ENCODE measurements around the gene PSMD9.
"Not testable (repeated sequence)": the region's sequence is repeated elsewhere in the genome, so short reads cannot be mapped to it uniquely, and the experiment has no call there.

PSMD9 gene

DNA sequence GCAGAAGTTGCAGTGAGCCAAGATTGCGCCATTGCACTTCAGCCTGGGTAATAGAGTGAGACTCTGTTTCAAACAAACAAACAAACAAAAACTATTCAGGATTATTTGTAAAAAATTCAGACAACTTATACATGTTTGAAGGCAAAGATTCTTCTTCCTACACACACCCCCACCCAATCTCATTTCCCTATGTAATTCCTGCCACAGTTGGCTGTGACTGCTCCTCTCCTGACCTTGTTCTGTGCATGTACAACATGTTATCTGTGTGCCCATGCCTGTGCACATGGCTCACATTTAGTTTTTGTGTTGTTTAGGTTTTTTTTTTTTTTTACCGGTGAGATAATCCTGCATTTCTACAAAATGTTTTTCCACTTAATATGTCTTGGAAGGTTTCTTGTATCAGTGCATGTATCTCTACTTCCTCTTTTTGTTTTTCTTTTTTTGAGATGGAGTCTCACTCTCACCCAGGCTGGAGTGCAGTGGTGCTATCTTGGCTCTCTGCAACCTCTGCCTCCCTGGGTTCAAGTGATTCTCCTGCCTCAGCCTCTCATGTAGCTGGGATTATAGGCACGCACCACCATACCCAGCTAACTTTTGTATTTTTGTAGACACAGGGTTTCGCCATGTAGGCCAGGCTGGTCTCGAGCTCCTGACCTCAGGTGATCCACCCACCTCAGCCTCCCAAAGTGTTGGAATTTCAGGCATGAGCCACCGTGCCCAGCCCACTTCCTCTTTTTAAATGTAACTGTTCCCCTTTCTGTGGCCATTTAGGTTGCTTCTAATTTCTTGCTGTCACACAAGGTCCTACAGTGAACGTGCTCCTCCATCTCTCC, 38.5 kb downstream of the PSMD9 start:
- no peak for DNase-seq

DNA sequence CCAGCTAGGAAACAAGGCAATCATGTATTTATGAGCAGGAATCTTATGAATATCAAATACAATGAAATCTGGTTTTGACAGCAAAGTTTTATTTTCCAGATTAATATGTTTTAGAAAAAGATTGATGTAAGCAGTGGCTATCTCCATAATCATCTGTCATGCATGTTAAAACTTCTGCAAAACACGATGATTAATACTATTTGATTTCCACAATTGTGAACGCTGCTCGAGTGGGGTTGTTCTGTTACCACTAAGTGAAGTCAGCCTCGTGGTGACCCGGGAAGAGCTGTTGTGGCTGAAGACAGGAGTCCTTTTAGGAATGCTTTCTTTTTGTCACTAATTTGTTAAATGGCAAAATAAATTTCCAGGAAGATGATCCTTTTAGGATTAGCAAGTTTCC, 39.2 kb downstream of the PSMD9 start:
- DNase-seq, result no peak

DNA sequence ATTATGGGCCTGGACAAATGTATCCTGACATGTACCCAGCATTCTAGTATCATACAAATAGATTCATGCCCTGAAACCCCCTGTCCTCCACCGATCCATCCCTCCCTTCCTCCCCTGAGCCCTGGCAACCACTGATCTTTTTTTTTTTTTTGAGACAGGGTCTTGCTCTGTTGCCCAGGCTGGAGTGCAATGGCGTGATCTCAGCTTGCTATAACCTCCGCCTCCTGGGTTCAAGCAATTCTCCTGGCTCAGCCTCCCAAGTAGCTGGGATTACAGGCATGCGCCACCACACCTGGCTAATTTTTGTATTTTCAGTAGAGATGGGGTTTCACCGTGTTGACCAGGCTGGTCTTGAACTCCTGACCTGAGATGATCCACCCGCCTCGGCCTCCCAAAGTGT, 41.0 kb downstream of the PSMD9 start:
- not testable (repeated sequence) for DNase-seq

DNA sequence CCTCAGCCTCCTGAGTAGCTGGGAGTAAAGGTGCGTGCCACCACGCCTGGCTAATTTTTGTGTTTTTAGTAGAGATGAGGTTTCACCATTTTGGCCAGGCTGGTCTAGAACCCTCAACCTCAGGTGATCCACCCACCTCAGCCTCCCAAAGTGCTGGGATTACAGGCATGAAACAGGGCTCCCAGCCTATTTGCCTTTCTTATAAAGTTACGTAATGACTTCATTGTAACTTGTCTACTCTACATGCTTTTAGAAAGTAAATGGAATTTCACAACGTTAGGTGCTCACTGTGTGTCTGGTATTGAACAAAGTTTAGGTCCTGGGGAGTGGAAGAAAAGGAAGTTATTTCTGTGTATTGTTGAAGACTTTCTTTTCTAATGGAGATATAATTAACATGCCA, 42.3 kb downstream of the PSMD9 start:
- no peak for DNase-seq

DNA sequence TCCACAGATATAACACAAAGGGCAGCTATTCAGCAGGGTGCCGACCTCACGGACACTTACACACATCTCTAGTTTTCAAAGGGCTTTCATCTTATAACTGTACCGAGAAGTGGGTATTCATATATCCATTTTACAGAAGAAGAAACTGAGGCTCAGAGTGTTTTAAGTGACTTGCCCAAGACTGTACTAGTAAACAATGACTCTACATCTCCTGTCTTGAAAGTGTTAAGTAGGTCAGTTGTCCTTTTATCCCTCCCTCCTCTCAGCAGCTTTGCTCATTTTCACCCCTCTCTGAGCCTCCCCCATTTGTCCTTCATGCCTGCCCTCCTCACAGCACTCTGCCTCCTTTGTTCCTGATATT, 43.6 kb downstream of the PSMD9 start:
- DNase-seq, result no peak

DNA sequence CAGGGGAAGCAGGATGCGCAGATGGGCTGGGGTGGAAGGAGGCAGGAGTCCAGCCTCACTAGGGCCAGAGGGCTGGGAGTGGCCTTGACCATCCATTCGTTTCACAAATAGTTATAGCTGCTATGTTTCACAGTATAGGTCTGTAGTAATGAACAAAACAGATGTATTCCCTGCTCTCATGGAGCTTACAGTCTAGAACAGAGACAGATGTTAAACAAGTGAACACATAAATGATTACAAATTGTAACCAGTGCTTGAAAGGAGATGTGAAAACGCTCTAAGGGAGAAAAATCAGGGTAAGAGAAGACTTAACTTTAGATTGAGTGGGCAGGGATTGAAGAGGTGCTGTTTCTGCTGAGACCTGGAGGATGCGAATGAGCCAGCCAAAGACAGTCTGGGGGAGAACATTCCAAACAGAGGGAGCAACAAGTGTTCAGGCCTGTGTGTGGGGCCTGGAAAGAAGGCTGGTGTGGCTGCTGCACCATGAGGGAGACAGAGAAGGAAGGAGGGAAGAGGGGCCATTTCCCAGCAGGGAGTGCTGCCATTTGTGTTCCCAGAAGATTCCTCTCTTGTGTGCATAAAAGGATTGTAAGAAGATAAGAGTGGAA, 44.4 kb downstream of the PSMD9 start:
- DNase-seq, result no peak

DNA sequence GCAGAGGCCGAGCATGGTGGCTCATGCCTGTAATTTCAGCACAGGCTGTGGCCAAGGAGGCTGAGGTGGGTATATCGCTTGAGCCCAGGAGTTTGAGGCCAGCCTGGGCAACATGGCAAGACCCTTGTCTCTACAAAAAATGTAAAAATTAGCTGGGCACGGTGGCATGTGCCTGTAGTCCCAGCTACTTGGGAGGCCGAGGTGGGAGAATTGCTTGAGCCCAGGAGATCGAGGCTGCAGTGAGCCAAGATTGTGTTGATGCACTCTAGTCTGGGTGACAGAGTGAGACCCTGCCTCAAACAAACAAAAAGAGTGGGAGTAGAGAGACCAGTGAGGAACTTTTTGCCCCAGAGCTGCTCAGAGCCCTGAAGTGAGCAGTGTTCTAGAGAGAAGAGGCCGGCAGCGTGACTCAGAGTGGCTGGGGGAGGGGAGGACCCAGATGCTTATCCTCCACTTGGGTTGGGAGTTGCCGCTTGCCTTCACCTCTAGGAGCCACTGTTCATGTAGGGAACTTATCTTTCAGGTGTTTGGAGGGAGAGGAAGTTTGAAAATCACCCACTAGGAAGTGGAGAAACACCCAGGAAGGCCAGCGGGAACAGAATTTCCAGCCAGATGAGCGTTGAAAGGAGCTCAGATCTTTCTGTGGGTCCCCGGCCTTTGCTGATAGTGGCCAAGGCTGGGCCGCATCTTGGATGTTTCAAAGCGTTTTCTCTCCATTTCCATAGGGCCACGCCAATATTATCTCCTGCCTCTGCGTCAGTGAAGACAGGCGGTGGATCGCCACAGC, 45.1 kb downstream of the PSMD9 start:
- no peak for DNase-seq

DNA sequence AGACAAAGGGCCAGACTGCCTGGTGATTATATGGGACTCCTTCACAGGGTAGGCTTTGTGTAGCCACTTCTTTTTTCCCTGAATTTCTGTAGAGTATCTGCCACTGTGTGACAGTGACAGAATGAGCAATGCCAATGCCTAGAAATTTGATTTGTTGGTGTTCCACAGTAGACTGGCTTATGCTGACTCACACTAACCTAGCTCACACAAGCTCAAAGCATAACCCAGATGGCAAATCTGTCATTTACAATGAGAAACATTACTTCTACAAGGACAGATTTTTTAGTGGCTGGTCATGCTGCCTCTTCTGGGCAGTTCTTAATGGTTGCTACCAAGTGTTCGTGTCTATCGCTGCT, 45.7 kb downstream of the PSMD9 start:
- DNase-seq, result no peak

DNA sequence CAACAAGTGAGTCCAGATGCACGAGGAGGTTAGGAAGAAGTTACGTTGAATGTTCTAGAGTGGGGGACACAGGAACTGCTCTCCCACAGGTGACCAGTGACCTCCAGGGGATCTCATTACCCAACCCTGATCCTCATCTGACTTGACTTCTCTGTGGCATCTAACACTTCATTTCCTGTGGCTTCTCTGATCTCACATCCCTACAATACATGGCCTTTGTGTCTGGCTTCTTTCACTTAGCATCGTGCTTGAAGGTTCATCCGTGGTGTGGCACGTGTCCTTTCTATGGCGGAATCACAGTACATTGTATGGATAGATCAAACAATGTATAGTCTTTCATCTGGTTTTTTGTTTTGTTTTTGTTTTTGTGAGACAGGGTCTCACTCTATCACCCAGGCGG, 49.1 kb downstream of the PSMD9 start:
- DNase-seq, result no peak

DNA sequence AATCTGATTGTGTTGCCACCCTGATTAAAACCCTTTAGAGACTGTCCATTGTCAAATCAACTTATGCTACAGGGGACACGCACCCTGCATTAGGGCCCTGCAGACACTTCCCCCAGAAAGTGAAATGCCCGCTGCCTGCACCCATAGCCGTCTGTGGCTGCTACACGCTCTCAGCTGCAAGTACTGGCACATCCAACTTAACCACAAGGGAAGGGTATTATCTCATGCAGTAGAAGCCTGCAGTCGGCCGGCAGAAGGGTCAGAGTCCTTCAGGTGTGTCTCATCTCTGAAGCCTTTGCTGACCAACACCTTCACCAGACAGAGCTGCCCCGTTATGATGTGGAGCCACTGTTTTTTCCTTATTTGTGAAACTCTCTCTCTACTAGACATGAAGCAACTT, 50.6 kb downstream of the PSMD9 start:
- DNase-seq, result no peak

DNA sequence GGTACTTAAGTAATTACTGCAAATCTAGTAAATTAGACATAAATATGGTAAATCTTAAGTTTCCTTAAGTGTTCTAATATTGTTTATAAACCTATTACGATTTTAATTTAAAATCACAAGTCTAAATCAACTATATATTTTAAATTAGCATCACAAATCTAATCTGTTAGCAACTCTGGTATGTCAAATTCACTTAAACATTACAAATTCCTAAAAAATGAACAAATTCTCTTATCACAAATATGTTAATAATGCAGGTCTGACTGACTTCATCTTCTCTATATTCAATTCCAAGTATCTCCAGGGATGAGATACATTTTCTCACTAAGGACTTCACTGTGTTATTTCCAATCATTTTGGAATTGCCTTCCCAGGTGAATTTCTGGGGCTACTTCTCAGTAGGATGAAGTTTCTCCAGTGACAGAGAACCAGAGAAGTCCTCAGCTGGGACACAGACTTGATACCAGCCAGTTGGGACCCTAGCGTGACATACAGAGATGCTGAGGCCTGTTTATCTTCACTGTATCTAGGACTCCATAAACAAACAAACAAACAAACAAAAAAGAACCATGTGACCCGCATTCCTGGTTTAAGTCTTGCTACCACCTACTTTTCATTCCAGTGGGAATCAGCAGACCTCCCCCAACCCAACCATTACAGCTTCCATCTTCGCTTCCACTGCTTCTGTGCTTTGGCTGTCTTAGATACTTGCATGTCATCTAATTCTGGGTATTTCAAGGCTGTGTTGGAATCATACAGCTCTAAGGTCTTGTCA, 51.6 kb downstream of the PSMD9 start:
- DNase-seq, result no peak

DNA sequence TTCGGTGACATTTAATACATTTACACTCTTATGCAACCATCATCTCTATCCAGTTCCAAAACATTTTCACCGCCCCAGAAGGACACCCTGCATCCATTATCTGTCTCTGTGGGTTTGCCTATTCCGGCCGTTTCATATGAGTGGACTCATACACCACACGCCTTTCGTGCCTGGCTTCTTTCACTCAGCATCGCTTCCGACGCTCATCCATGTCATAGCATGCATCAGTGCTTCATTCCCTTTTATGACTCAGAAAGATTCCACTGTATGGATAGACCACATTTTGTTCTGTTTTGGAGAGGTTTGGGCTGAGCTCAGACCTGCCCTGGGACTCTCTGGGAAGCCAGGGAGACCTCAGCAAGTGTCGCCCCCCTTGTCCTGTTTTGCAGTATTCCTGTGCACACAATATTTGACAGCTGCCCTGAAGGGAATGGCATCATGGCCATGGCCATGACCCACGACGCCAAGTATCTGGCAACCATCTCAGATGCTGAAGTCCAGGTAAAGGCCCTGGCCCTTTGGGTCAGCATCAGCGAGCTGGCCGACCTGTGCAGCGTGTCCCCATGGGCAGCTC, 53.6 kb downstream of the PSMD9 start:
- no peak for DNase-seq

DNA sequence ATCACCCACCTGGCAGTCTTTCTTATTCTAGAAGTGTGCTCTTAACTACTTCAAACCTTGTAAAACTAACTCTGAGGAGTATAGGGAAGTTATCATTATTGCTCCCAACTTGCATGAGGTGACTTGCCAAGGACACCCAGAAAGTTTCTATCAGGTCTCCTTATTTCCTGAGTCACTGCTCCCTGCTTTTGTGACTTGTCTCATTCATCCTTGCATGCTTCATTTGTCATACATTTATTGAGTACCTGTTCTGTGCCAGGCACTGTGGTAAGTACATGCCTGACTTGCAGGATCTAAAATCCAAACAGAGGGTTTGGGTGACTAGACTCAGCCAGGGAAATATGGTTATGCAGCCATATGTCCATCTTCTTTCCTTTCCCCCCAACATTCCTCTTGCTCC, 55.3 kb downstream of the PSMD9 start:
- DNase-seq, result no peak

DNA sequence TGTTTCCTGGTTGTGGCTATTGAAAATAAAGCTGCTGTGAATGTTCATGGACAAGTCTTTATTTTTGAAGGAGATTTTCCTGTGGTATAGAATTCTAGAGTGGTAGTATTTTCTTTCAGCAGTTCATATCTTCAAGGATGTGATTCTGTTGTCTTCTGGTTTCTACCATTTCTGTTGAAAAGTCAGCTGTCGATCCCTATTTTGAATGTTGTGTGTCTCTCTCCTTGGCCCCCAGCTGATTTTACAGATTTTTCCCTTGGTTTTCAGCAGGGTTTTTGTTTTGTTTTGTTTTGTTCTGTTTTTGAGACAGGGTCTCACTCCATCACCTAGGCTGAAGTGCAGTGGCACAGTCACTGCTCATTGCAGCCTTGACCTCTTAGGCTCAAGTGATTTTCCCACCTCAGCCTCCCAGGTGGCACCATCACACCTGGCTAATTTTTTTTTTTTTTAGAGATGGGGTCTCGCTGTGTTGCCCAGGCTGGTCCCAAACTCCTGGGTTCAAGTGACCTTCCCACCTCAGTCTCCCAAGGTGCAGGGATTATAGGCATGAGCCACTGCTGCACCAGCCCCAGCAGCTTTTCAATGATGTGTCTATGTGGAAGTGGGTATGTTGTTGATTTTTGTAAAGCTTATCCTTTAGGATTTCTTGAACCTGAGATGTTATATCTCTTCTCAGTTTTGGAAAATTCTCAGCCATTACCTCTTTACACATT, 57.9 kb downstream of the PSMD9 start:
- DNase-seq, result no peak

DNA sequence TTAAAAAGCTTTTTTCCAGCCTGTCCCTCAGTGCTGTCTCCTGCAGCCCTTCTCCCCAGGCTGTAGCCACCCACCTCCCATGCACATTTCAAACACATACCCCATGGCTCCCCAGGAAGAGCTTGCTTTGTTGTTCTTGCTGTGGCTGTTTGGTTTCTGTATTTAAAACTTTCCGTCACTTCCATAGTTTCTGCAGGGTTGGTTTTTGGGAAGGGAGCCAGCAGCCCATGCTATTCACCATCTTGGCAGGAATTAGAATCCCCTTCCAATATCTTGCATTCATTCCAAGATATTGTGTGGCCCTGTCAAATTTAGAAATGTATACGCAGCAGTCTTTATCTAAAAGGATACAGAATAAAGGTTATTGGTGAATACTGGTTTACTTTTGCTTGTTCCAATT, 59.4 kb downstream of the PSMD9 start:
- DNase-seq, result no peak

DNA sequence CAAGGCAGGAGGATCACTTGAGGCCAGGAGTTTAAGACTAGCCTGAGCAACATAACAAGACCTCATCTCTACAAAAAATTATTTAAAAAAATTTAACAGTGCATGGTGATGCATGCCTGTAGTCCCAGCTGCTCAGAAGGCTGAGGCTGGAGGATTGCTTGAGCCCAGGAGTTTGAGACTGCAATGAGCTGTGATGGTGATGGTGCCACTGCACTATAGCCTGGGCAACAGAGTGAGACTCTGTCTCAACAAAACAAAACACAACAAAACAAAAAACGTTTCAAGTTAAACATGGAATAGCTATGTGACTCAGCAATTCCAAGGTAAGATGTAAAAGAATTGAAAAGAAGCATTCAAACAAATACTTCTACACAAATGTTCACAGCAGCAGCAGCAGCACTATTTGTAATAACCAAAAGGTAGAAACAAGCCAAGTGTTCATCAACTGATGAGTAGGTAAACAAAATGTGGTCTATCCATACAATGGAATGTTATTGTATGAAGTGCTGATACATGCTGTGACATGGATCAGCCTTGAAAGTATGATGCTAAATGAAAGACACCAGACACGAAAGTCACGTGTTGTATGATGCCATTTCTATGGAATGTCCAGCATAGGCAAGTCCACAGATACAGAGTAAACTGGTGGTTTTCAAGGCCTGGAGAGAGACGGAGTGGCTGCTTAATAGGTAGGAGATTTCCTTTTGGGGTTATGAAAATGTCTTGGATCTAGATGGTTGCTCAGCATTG, 61.2 kb downstream of the PSMD9 start:
- no peak for DNase-seq

DNA sequence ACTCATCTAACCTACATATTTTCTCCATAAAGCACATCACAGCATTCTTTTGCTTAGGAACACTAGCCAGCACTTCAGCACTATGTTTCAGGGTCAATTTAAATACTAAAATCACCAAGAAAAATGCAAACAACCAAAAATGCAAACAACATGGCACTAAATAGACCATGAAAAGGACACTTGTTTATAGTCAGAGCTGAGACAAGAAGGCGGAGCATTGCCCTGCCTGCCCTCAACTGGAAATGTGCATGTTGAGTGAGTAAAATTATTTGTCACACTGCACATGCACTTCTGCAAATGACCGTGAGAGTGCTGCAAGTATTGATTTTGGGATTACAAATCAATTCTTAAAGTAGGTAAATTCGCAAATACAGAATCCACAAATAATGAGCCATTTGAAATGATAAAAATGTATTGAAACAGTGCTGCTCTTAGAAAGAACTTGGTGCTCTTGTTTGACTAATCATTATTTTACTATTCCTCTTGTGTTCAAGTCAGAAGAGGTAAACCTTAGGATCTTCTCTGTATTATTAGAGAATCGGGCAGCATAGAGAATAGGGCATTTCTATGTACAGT, 64.6 kb downstream of the PSMD9 start:
- DNase-seq, result no peak

DNA sequence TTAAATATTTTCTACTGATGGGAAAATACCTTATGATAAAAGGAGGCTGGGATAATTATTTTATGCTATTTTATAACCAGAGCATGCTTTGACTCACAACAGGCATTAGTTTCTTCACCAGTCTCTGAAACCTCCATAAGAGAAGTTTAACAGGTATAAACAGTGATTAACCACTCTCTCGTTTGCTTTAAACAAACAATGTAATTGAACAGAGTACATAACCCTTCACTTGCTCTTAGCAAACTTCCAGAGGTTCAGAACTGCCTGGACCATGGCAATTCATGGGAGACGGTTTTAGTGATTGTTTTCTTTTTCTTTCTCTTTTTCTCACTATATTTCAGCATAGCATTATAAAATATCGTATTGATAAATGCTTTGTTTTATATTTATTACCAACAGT, 65.1 kb downstream of the PSMD9 start:
- DNase-seq, result no peak

DNA sequence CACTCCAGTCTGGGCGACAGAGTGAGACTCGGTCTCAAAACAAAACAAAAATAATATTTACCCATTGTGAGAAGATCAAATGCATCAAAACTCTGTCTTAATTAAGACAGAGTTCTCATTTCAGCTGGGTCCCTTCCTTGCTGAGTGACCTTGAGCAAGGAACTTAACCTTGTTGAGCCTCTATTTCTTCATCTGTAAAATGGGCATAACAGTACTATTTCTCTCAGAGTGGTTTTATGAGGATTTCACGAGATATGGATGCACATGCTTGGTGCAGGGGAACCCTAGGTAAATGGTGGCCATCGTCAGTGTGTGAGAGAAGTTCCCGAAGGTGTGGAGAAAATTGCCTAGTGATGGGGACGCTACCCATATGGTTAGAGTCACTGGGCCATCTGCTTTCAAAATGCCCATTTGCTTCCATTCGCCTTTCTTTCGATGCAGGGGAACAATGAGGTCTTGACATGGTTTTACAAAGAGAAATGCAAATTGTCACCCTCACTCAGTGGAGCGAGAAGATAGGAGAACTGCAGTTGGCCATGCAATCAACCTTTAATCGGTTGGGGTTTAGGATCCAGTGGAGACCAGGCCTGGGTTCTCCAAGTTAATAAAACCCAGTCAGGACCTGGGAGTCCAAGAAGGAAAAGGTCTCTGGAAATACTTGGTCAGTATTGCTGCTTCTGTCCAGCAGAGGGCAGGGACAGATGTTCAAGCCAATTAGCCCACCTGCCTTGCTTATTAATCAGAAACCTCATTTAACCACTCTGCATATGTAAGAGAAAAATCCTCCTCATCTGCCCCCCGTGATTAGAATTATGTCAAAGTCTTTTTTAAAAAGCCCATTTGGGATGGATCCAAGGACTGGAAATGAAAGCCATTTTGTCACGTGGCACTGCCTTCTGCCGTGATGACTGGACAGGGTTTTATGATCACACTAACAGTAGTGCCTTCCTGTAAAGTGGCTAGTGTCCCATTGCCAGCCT, 67.0 kb downstream of the PSMD9 start:
- DNase-seq, result peak; percentile 36

Measured in retina (tissue), 1 donor.